ENCODE results near the gene SVOPL.
"Not testable (repeated sequence)": the region's sequence is repeated elsewhere in the genome, so short reads cannot be mapped to it uniquely, and the experiment has no call there.

Gene SVOPL

DNA sequence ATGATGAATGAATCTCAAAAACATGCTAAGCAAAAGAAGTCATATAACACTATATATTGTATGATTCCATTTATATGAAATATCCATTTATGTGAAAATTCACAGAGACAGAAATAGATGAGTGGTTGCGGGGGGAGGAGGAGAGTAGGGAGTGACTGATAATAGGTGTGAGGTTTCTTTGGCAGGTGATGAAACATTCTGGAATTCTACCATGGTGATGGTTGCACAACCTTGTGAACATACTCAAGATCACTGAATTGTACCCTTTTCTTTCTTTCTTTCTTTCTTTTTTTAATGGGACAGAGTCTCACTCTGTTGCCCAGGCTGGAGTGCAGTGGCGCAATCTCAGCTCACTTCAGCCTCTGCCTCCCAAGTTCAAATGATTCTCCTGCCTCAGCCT is 10.7 kb downstream of the SVOPL start:
- Histone ChIP-seq H3K4me2 (ENCODE audit: low read length) (no peak overlapping the region), H3K36me3 (ENCODE audit: control insufficient read depth, insufficient read depth, low read length) (no peaks in the 10 kb centered on the region), H3K27me3 (ENCODE audit: control insufficient read depth, insufficient read depth, low read length) (no peaks in the 10 kb centered on the region), H3K79me2 (no peaks in the 10 kb centered on the region), H2AFZ (no peak overlapping the region), H3K4me3 (ENCODE audit: low read depth, low read length) (no peak overlapping the region), H3K4me1 (no peaks in the 10 kb centered on the region), H3K27ac (no peak overlapping the region), H3K9ac (no peak overlapping the region), H3K9me3 (ENCODE audit: control insufficient read depth, low read length) (no peaks in the 10 kb centered on the region)
- TF ChIP-seq, protein P1, sequence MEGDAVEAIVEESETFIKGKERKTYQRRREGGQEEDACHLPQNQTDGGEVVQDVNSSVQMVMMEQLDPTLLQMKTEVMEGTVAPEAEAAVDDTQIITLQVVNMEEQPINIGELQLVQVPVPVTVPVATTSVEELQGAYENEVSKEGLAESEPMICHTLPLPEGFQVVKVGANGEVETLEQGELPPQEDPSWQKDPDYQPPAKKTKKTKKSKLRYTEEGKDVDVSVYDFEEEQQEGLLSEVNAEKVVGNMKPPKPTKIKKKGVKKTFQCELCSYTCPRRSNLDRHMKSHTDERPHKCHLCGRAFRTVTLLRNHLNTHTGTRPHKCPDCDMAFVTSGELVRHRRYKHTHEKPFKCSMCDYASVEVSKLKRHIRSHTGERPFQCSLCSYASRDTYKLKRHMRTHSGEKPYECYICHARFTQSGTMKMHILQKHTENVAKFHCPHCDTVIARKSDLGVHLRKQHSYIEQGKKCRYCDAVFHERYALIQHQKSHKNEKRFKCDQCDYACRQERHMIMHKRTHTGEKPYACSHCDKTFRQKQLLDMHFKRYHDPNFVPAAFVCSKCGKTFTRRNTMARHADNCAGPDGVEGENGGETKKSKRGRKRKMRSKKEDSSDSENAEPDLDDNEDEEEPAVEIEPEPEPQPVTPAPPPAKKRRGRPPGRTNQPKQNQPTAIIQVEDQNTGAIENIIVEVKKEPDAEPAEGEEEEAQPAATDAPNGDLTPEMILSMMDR (IDR thresholded peaks at IDR 0.05) = no peak

DNA sequence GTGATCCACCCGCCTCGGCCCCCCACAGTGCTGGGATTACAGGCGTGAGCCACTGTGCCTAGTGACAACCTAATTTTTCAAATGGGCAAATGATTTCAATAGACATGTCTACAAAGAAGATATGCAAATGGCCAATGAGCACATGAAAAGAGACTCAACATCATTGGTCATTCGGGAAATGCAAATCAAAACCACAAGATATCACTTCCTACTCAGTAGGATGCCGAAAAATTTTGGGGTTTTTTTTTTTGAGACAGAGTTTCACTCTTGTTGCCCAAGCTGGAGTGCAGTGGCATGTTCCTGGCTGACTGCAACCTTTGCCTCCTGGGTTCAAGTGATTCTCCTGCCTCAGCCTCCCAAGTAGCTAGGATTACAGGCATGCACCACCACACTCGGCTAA is 13.1 kb downstream of the SVOPL start:
- H3K27me3 ChIP-seq (ENCODE audit: control insufficient read depth, insufficient read depth, low read length) = not testable (repeated sequence)

DNA sequence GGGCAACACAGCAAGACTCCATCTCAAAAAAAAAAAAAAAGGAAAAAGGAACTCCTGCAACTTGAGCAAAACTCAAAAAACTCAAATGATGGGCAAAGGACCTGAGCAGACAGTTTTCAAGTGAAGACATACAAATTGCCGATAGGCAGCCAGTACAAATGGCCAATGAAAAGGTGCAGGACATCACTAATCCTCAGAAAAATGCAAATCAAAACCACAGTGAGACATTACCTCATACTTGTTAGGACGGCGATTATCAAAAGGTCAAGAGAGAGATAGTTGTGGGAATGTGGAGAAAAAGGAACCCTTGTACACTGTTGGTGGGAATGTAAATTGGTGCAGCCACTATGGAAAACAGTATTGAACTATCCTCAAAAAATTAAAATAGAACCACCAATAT is 16.8 kb downstream of the SVOPL start:
- Histone ChIP-seq H3K79me2 (no peaks in the 10 kb centered on the region), H3K27ac (no peak overlapping the region), H3K4me1 (no peaks in the 10 kb centered on the region), H2AFZ (no peak overlapping the region), H3K4me2 (ENCODE audit: low read length) (no peak overlapping the region), H3K9me3 (ENCODE audit: control insufficient read depth, low read length) (no peaks in the 10 kb centered on the region), H3K27me3 (ENCODE audit: control insufficient read depth, insufficient read depth, low read length) (no peaks in the 10 kb centered on the region), H3K9ac (no peak overlapping the region), H3K4me3 (ENCODE audit: low read depth, low read length) (no peak overlapping the region), H3K36me3 (ENCODE audit: control insufficient read depth, insufficient read depth, low read length) (no peaks in the 10 kb centered on the region)
- TF ChIP-seq, protein P1 (IDR thresholded peaks at IDR 0.05) = no peak

More for the DNA sequence above, 13.1 kb downstream of the SVOPL start:
- H3K79me2 ChIP-seq; H3K4me2 ChIP-seq (ENCODE audit: low read length); H3K4me3 ChIP-seq (ENCODE audit: low read depth, low read length); H3K4me1 ChIP-seq; H3K9ac ChIP-seq; H3K36me3 ChIP-seq (ENCODE audit: control insufficient read depth, insufficient read depth, low read length); H3K27ac ChIP-seq; H2AFZ ChIP-seq; H3K9me3 ChIP-seq (ENCODE audit: control insufficient read depth, low read length): not testable (repeated sequence)

DNA sequence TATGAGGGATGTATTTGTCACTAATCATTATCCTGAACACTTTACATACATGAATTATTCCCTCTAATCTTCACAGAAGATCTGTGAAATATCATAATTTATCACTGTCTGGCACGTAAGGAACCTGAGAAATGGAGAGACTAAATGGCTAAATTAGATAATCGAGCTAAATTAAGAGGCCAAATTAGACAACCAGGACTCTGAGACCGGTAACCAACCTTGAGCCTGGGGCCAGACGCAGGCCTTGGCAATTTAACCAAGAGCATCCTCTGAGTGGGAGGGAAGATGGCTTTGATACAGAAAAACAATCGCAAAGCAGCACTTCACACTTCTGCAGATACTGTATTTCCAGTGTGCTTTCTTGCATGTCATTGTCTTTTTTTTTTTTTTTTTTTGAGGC is 21.4 kb downstream of the SVOPL start:
- H3K27ac ChIP-seq = no peak overlapping the region
- H2AFZ ChIP-seq = no peak overlapping the region
- no peaks in the 10 kb centered on the region for H3K79me2 ChIP-seq
- H3K9me3 ChIP-seq (ENCODE audit: control insufficient read depth, low read length) = no peaks in the 10 kb centered on the region
- H3K36me3 ChIP-seq (ENCODE audit: control insufficient read depth, insufficient read depth, low read length) = no peaks in the 10 kb centered on the region
- H3K4me2 ChIP-seq (ENCODE audit: low read length) = no peak overlapping the region
- TF ChIP-seq, protein P1 (IDR thresholded peaks at IDR 0.05) = no peak
- no peaks in the 10 kb centered on the region for H3K27me3 ChIP-seq (ENCODE audit: control insufficient read depth, insufficient read depth, low read length)
- H3K9ac ChIP-seq = no peak overlapping the region
- H3K4me3 ChIP-seq (ENCODE audit: low read depth, low read length) = no peak overlapping the region
- H3K4me1 ChIP-seq = no peaks in the 10 kb centered on the region

DNA sequence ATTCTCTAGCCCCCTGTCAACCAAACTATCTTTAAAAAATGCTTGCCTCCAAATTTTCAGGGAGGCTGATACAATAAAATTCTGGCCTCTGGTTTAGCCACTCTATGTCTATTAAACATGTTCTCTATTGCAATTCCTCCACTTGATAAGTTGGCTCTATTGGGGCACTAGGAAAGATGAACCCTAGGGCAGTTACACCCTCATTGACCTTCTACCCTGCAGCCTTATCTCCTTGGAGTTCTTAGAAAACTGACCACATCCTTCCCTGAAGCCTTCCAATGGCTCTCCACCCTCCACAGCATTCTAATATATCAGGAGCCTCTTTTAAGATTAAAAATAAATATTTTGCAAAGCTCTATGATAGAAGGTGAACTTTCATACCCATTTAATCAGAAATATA is 30.6 kb downstream of the SVOPL start:
- no peaks in the 10 kb centered on the region for H3K9me3 ChIP-seq (ENCODE audit: control insufficient read depth, low read length)
- no peak overlapping the region for H2AFZ ChIP-seq
- H3K27ac ChIP-seq = no peak overlapping the region
- H3K27me3 ChIP-seq (ENCODE audit: control insufficient read depth, insufficient read depth, low read length) = no peaks in the 10 kb centered on the region
- TF ChIP-seq, protein P1 (IDR thresholded peaks at IDR 0.05) = no peak
- H3K79me2 ChIP-seq = no peaks in the 10 kb centered on the region
- no peak overlapping the region for H3K4me2 ChIP-seq (ENCODE audit: low read length)
- H3K4me3 ChIP-seq (ENCODE audit: low read depth, low read length) = no peak overlapping the region
- no peaks in the 10 kb centered on the region for H3K36me3 ChIP-seq (ENCODE audit: control insufficient read depth, insufficient read depth, low read length)
- peaks cover 8% of the 10 kb centered on the region for H3K4me1 ChIP-seq
- no peak overlapping the region for H3K9ac ChIP-seq
